GM13976 (cell line): ENCODE data around the gene LINC01488.

Source experiments
- DNase-seq: peaks from one replicate; pipeline ENCODE4 v3.0.0; 2012; ENCODE audit warnings: low spot score
- CTCF ChIP-seq: IDR thresholded peaks from 2 replicates; pipeline ENCODE4 v1.5.1; 2012; ENCODE audit warnings: borderline replicate concordance, mild to moderate bottlenecking; ENCODE audit not compliant: insufficient read depth; ENCODE audit errors: extremely low read depth, missing control alignments, control extremely low read depth
- in situ Hi-C: fragments of 300-500 bp; cut with MboI; formaldehyde crosslinking; loops from one replicate; pipeline ENCODE4 v1.12.0; 2022; ENCODE audit warnings: low sequenced_read_pairs, mixed read lengths, inconsistent platforms; ENCODE audit not compliant: unreplicated experiment

LINC01488 gene

GRCh38 chr11:69501891-69502860, 20.7 kb downstream of the LINC01488 start:
- no peak for DNase-seq
- in situ Hi-C loops, result no loop called here
- no peak for TF ChIP-seq CTCF

- no peak for TF ChIP-seq CTCF
- in situ Hi-C loops, result no loop called here
- DNase-seq, result no peak
Measured at GRCh38 chr11:69504127-69504526, 22.7 kb downstream of the LINC01488 start.

- DNase-seq, result no peak
- no peak for TF ChIP-seq CTCF
- in situ Hi-C loops, result no loop called here
Measured at GRCh38 chr11:69504576-69505335, 23.3 kb downstream of the LINC01488 start.

GRCh38 chr11:69508974-69509373, 27.5 kb downstream of the LINC01488 start:
- in situ Hi-C loops, result no loop called here
- DNase-seq, result no peak
- no peak for TF ChIP-seq CTCF

- no peak for TF ChIP-seq CTCF
- in situ Hi-C loops, result no loop called here
- no peak for DNase-seq
Measured at GRCh38 chr11:69509381-69509780, 27.9 kb downstream of the LINC01488 start.

- DNase-seq, result no peak
- in situ Hi-C loops, result no loop called here
- TF ChIP-seq CTCF, result no peak
Measured at GRCh38 chr11:69509846-69510390, 28.5 kb downstream of the LINC01488 start.
